Glutamatergic neuron (in vitro differentiated cells): ENCODE measurements around the gene CASK. TPM values are rescaled to one million over a fixed set of nuclear protein-coding genes. Genes with fewer than 3 reads are reported as not detected.

Source experiments
- DNase-seq: peaks from one replicate; pipeline ENCODE4 v3.0.0; 2022
- H3K27ac Mint-ChIP-seq: one replicate; pipeline ENCODE4 v1.8.0; 2020; ENCODE audit warnings: mild to moderate bottlenecking, mixed read lengths, inconsistent platforms; ENCODE audit not compliant: unreplicated experiment
- H3K27me3 Mint-ChIP-seq: one replicate; pipeline ENCODE4 v1.8.0; 2020; ENCODE audit warnings: mild to moderate bottlenecking, moderate library complexity, mixed read lengths, inconsistent platforms; ENCODE audit not compliant: unreplicated experiment
- H3K36me3 Mint-ChIP-seq: one replicate; pipeline ENCODE4 v1.8.0; 2020; ENCODE audit warnings: mild to moderate bottlenecking, mixed read lengths, inconsistent platforms; ENCODE audit not compliant: unreplicated experiment
- H3K4me1 Mint-ChIP-seq: one replicate; pipeline ENCODE4 v1.8.0; 2020; ENCODE audit warnings: mild to moderate bottlenecking, low read depth, mixed read lengths, inconsistent platforms; ENCODE audit not compliant: unreplicated experiment
- H3K4me3 Mint-ChIP-seq: one replicate; pipeline ENCODE4 v1.8.0; 2020; ENCODE audit warnings: mild to moderate bottlenecking, mixed read lengths, inconsistent platforms; ENCODE audit not compliant: unreplicated experiment
- H3K9me3 Mint-ChIP-seq: one replicate; pipeline ENCODE4 v1.8.0; 2020; ENCODE audit warnings: mild to moderate bottlenecking, moderate library complexity, mixed read lengths, inconsistent platforms; ENCODE audit not compliant: unreplicated experiment
- CTCF ChIP-seq: fragments of 200-600 bp; sonication (generic); IDR thresholded peaks from one replicate; pipeline ENCODE4 v1.5.0; 2021; ENCODE audit not compliant: partially characterized antibody, unreplicated experiment
- total RNA-seq: library from RNA; stranded (reverse); fragmentation: NEBNext Ultra II Directional; extraction: Animal tissue kit (Norgen Biotek cat#: 25700); gene quantifications from one replicate; pipeline ENCODE4 v1.2.1, GENCODE V29; 2021; ENCODE audit not compliant: unreplicated experiment

CASK gene
- total RNA-seq, 1 donor from 2014 or later, result 173 TPM

DNA sequence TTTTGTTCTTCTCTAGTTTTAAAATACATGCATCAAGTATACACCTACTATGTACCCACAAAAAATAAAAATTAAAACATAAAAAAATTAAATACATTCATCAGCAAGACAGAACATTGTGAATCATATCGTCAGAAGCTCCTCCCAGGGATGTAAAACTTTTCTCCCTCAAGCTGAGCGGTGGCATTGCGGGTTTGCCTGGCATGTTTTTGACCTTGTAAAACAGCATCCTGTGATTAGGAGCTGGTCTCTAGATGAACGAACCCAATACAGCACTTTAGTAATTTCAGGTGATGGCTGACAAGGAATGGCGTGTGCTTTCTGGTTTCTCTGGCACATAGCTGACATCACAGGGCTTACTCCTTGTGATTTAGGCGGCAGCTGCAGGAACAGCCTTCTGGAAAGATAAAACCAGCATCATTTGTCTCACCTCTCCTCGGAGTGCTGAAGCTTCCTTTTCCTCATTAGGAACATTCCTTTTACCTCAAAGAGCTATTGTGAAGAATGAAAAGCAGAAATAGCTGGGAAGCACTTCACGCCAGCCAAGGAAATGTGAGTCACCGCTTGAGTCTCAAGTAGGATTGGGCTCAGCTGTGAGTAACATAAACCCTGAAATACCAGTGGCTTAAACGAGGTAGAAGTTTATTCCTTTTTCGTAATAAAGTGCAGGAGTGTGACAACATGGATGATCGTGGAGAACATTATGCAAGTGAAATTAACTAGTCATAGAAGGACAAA, 431.9 kb downstream of the CASK start:
- Mint-ChIP-seq H3K27me3 (no peaks in the 10 kb centered on the region), H3K4me3 (no peak overlapping the region), H3K9me3 (no peaks in the 10 kb centered on the region), H3K4me1 (no peaks in the 10 kb centered on the region), H3K36me3 (no peaks in the 10 kb centered on the region), H3K27ac (no peak overlapping the region)
- DNase-seq, result no peak
- no peak for TF ChIP-seq CTCF

DNA sequence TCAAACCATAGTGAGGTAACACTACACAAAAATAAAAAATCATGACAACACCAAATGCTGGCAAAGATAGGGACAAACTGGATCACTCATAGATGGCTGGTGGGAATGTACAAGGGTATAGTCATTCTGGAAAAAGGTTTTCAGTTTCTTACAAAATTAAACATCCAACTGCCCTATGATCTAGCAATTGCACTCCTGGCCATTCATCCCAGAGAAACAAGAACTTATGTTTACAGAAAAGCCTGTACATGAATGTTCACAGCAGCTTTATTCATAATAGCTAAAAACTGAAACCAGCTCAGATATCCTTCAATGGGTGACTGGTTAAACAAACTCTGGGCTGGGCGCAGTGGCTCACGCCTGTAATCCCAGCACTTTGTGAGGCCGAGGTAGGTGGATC, 432.9 kb downstream of the CASK start:
- no peak for TF ChIP-seq CTCF
- Mint-ChIP-seq H3K4me3 (no peak overlapping the region), H3K27me3 (no peaks in the 10 kb centered on the region), H3K36me3 (no peaks in the 10 kb centered on the region), H3K27ac (no peak overlapping the region), H3K9me3 (no peaks in the 10 kb centered on the region), H3K4me1 (no peaks in the 10 kb centered on the region)
- DNase-seq, result no peak

DNA sequence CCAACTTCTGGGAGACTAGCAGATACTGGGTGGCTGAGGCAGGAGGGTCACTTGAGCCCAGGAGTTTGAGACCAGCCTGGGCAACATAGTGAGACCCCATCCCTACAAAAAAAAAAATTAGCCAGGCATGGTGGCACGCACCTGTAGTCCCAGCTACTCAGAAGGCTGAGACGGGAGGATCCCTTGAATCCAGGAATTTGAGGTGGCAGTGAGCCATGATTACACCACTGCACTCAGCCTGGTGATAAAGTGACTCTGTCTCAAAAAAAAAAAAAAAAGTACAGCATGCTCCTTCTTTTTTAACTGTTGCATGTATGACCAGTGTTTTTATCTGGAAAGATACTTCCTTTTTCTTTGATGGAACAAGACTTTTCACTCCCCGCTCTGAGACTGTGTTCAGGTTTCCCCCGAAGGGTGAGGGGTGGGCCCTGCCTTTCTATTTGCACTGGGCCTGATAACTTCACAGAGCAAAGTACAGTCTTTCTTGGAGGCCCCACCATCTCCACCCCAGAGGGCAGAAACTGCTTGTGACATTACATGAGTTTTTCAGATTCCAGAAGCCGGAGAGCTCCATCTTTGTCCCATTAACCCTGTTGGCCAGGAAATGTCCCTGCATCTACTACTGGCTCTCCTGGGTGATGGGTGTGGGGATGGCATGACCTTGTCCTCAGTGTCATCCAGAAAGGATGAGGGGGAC, 441.1 kb downstream of the CASK start:
- Mint-ChIP-seq H3K36me3 (no peaks in the 10 kb centered on the region), H3K27ac (no peak overlapping the region), H3K4me3 (no peak overlapping the region), H3K4me1 (no peaks in the 10 kb centered on the region), H3K9me3 (peaks cover 2% of the 10 kb centered on the region), H3K27me3 (no peaks in the 10 kb centered on the region)
- DNase-seq, result no peak
- TF ChIP-seq CTCF, result no peak

DNA sequence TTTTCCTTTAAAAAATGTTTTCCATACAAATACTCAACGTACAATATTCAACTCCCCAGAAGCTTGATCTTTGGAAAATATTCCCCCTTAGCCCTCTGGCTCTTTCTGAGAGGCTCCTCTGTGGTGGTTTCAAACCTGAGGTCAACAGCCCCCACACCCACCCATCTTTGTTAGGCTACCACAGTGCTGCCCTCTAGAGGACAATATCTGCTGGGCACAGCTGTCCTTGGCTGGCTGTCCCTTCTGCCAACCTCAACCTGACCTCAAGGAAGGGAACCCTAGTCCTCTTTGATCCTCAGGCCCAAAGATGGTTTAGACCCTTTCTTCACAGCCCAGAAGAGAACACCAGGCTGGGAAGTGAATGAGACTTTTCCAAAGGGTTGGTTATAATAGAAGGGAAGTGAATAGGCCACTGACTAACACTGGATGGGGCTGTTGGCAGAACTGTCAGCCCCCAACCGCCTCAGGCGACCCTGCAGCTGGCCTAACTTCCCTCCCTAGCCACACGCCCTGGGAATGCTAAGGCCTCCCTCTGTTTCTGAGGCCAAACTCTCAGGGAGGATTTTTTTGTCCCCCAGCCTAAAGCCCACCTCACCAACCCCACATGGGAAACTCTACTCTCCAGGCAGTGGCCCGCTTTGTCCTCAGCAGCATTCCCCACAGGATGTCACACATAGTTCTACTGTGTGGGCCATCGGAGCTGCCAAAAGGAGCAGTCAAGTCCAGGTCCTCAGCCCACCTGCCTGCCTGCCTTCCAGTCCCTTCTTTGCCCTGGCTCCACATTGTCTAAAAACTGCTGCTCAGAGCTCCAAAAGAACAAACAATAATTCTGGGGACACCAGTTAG, 441.9 kb downstream of the CASK start:
- Mint-ChIP-seq H3K27ac (no peak overlapping the region), H3K27me3 (no peaks in the 10 kb centered on the region), H3K4me1 (no peaks in the 10 kb centered on the region), H3K4me3 (no peak overlapping the region), H3K9me3 (peaks cover 2% of the 10 kb centered on the region), H3K36me3 (no peaks in the 10 kb centered on the region)
- TF ChIP-seq CTCF, result no peak
- DNase-seq, result no peak
